Neuronal stem cell (in vitro differentiated cells): ENCODE data around the gene FAM53C. TPM values are rescaled to one million over a fixed set of nuclear protein-coding genes. Genes with fewer than 3 reads are reported as not detected.

ENCODE experiments used
- DNase-seq: peaks from one replicate; pipeline ENCODE4 v3.0.0-alpha.2; 2013; ENCODE audit warnings: low spot score
- H2AFZ ChIP-seq: one replicate; pipeline ENCODE4 v1.6.1; 2013; ENCODE audit warnings: mild to moderate bottlenecking, low read length, inconsistent platforms
- H2AK5ac ChIP-seq: 2 replicates; pipeline ENCODE4 v1.6.1; 2013; ENCODE audit warnings: low read depth, mild to moderate bottlenecking, inconsistent platforms, low read length, moderate library complexity, mixed read lengths
- H2BK120ac ChIP-seq: 2 replicates; pipeline ENCODE4 v1.6.1; 2013; ENCODE audit warnings: low read depth, mild to moderate bottlenecking, inconsistent platforms, low read length, moderate library complexity, mixed read lengths
- H2BK12ac ChIP-seq: one replicate; pipeline ENCODE4 v1.6.1; 2013; ENCODE audit warnings: low read length, inconsistent platforms
- H2BK15ac ChIP-seq: 2 replicates; pipeline ENCODE4 v1.6.1; 2013; ENCODE audit warnings: mild to moderate bottlenecking, low read length, inconsistent platforms, mixed read lengths
- H2BK5ac ChIP-seq: one replicate; pipeline ENCODE4 v1.6.1; 2013; ENCODE audit warnings: inconsistent platforms, mild to moderate bottlenecking, low read length, moderate library complexity
- H3K14ac ChIP-seq: one replicate; pipeline ENCODE4 v1.6.1; 2013; ENCODE audit warnings: low read length, inconsistent platforms
- H3K18ac ChIP-seq: 2 replicates; pipeline ENCODE4 v1.6.1; 2013; ENCODE audit warnings: low read length, inconsistent platforms
- H3K23ac ChIP-seq: 2 replicates; pipeline ENCODE4 v1.6.1; 2013; ENCODE audit warnings: low read depth, mild to moderate bottlenecking, mixed read lengths, low read length, inconsistent platforms; ENCODE audit not compliant: poor library complexity
- H3K27ac ChIP-seq: replicated peaks from 3 replicates; pipeline ENCODE4 v1.5.1; 2013; ENCODE audit warnings: low read length, inconsistent platforms
- H3K27me3 ChIP-seq, 3 experiments: 2 replicates each; pipeline ENCODE4 v1.6.1; 2013; ENCODE audit warnings: low read length in 3 of 3, mild to moderate bottlenecking in 2 of 3, inconsistent platforms in 1 of 3, low read depth in 1 of 3, mixed read lengths in 1 of 3, moderate library complexity in 1 of 3; ENCODE audit not compliant: control insufficient read depth in 3 of 3, insufficient read depth in 3 of 3
- H3K36me3 ChIP-seq, 2 donors: replicated peaks in 1 of 2; 2 replicates each; pipeline ENCODE4 v1.6.1; 2013; ENCODE audit warnings: low read length in 2 of 2; ENCODE audit not compliant: control insufficient read depth in 2 of 2, insufficient read depth in 2 of 2
- H3K4ac ChIP-seq: 2 replicates; pipeline ENCODE4 v1.6.1; 2013; ENCODE audit warnings: inconsistent platforms, mild to moderate bottlenecking, low read length, moderate library complexity
- H3K4me1 ChIP-seq, 2 donors: 1 replicate in 1 of 2; 2 replicates in 1 of 2; pipeline ENCODE4 v1.6.1; 2013; ENCODE audit warnings: low read length in 2 of 2, low read depth in 1 of 2; ENCODE audit not compliant: control insufficient read depth in 2 of 2, insufficient read depth in 1 of 2
- H3K4me2 ChIP-seq: one replicate; pipeline ENCODE4 v1.6.1; 2013; ENCODE audit warnings: mild to moderate bottlenecking, low read length, inconsistent platforms; ENCODE audit not compliant: insufficient read depth, poor library complexity, severe bottlenecking
- H3K4me3 ChIP-seq, 2 donors: 2 replicates each; pipeline ENCODE4 v1.5.1; 2013; ENCODE audit warnings: low read length in 2 of 2, mild to moderate bottlenecking in 2 of 2, inconsistent platforms in 1 of 2, moderate library complexity in 1 of 2
- H3K79me1 ChIP-seq: one replicate; pipeline ENCODE4 v1.6.1; 2013; ENCODE audit warnings: low read depth, mild to moderate bottlenecking, inconsistent platforms, low read length, moderate library complexity
- H3K9ac ChIP-seq: one replicate; pipeline ENCODE4 v1.6.1; 2013; ENCODE audit warnings: mild to moderate bottlenecking, low read depth, low read length, inconsistent platforms; ENCODE audit not compliant: poor library complexity
- H3K9me3 ChIP-seq, 2 donors: replicated peaks in 1 of 2; 2 replicates each; pipeline versions ENCODE3 to v1.6.1; 2013; ENCODE audit warnings: low read length in 2 of 2, mild to moderate bottlenecking in 2 of 2, inconsistent platforms in 1 of 2, low read depth in 1 of 2, mixed read lengths in 1 of 2, moderate library complexity in 1 of 2; ENCODE audit not compliant: control insufficient read depth in 2 of 2, insufficient read depth in 1 of 2
- H4K8ac ChIP-seq: one replicate; pipeline ENCODE4 v1.6.1; 2013; ENCODE audit warnings: low read depth, mild to moderate bottlenecking, inconsistent platforms, low read length, moderate library complexity
- H4K91ac ChIP-seq: one replicate; pipeline ENCODE4 v1.6.1; 2013; ENCODE audit warnings: low read length, low read depth, mild to moderate bottlenecking, inconsistent platforms; ENCODE audit not compliant: poor library complexity
- WGBS, 2 donors: extraction: QIAGEN DNeasy Blood & Tissue Kit; methylation state at CpG; one replicate each; pipeline ENCODE4 v1.1.7; 2013; ENCODE audit warnings: missing lambda C conversion rate in 2 of 2, mixed read lengths in 1 of 2; ENCODE audit not compliant: insufficient read length in 2 of 2, insufficient replicate concordance in 1 of 2; ENCODE audit errors: extremely low coverage in 2 of 2; 5-methylcytosine and 5-hydroxymethylcytosine counted together
- polyA plus RNA-seq, 2 experiments: library from polyadenylated mRNA; stranded (reverse); fragments of 200-250 nt; gene quantifications; one replicate each; pipeline ENCODE4 v1.2.3, GENCODE V29; 2013

Gene FAM53C
- 47.9 TPM for polyA plus RNA-seq (2013, experiment 1 of 2)
- polyA plus RNA-seq (2013, experiment 2 of 2), result 47.3 TPM

- peak within 1 kb of the TSS; percentile 26 for H2AK5ac ChIP-seq
- H3K23ac ChIP-seq, result peak within 1 kb of the TSS; percentile 99
- peak within 1 kb of the TSS; percentile 94 for H2AFZ ChIP-seq
- H2BK5ac ChIP-seq, result peak within 1 kb of the TSS; percentile 100
- H4K8ac ChIP-seq, result peak within 1 kb of the TSS; percentile 96
- no CpG with 5 or more reads among the region's 56 CpGs for WGBS, 2 donors
- H4K91ac ChIP-seq, result peak within 1 kb of the TSS; percentile 100
- peaks cover 9 to 29% of the 10 kb centered on the region in 2 donors for H3K36me3 ChIP-seq
- peak within 1 kb of the TSS; percentile 72 for H3K4me2 ChIP-seq
- H3K4ac ChIP-seq, result no peak within 1 kb of the TSS
- H3K9me3 ChIP-seq, result no peaks in the 10 kb centered on the region
- peak within 1 kb of the TSS; percentile 88 for H2BK120ac ChIP-seq
- peak within 1 kb of the TSS; percentile 97 for H3K9ac ChIP-seq
- H3K4me3 ChIP-seq, result peak within 1 kb of the TSS; percentile 76 to 87
- peak within 1 kb of the TSS; percentile 14 for H2BK15ac ChIP-seq
- H3K27me3 ChIP-seq, result no peaks in the 10 kb centered on the region
- H3K14ac ChIP-seq, result no peak within 1 kb of the TSS
- peak within 1 kb of the TSS; percentile 94 for H3K27ac ChIP-seq
- no peak within 1 kb of the TSS for H2BK12ac ChIP-seq
- H3K18ac ChIP-seq, result peak within 1 kb of the TSS; percentile 99
- H3K4me1 ChIP-seq, result peaks cover 2 to 9% of the 10 kb centered on the region in 2 donors
- DNase-seq, result peak; percentile 96
- H3K79me1 ChIP-seq, result no peaks in the 10 kb centered on the region
Measured at GRCh38 chr5:138337685-138338410, at the start of gene FAM53C. Gene FAM53C, plus strand, starts transcription at chr5:138338266. Its CDS starts 3,070 bp downstream, at chr5:138341336.

DNA sequence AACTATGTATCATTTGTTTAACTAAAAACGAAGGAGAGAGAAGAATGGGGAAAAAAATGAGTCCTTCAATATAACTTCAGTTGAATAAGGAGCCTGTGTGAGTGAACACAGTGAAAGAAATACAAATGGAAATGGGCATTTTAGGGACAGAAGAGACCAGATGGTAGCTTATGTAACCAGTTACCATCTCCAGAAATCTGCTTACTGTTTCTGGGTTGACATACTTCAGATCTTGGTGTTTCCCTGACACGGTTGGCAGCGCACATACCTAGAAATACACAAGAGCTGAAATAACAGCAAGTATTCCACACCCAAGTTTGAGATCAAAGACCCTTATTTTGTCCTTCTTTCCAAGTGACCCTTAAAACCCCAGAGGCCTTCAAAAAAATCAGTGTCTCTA is 48.8 kb upstream of the FAM53C start:
- no peaks in the 10 kb centered on the region for H3K9me3 ChIP-seq
- no peak overlapping the region for H2BK15ac ChIP-seq
- no peak overlapping the region for H2BK5ac ChIP-seq
- H3K23ac ChIP-seq, result no peak overlapping the region
- H3K4me2 ChIP-seq, result no peak overlapping the region
- H2BK12ac ChIP-seq, result no peak overlapping the region
- no peak overlapping the region for H2AK5ac ChIP-seq
- H4K91ac ChIP-seq, result no peak overlapping the region
- DNase-seq, result no peak
- H3K36me3 ChIP-seq, result peaks cover 19 to 90% of the 10 kb centered on the region in 2 donors
- H3K4me3 ChIP-seq, result no peak overlapping the region
- H3K18ac ChIP-seq, result no peak overlapping the region
- H3K4me1 ChIP-seq, result no peaks in the 10 kb centered on the region
- no peak overlapping the region for H3K27ac ChIP-seq
- H3K9ac ChIP-seq, result no peak overlapping the region
- no peak overlapping the region for H4K8ac ChIP-seq
- no peak overlapping the region for H3K14ac ChIP-seq
- no peaks in the 10 kb centered on the region for H3K27me3 ChIP-seq
- H3K79me1 ChIP-seq, result no peaks in the 10 kb centered on the region
- no peak overlapping the region for H3K4ac ChIP-seq
- no peak overlapping the region for H2AFZ ChIP-seq
- no peak overlapping the region for H2BK120ac ChIP-seq
- no CpG with 5 or more reads among the region's 3 CpGs for WGBS, 2 donors

DNA sequence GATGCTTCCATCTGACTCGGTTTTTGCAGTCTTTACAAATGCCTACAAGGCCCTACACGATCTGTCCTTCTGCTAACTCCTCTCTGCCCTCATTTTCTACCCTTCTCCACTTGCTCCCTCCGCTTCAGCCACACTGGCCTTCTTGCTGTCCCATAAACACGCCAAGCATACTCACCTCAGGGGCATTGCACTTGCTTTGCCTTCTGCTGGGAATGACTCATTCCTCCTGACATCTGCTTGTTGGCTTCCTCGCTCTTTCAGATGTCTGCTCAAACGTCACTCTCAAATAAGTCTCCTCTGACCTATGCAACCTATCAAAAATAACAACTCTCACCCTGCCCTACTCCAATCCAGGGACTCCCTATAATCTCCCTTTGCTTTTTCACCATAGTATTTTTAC is 34.7 kb upstream of the FAM53C start:
- Histone ChIP-seq H2BK120ac (no peak overlapping the region), H4K91ac (no peak overlapping the region), H3K14ac (no peak overlapping the region), H3K18ac (no peak overlapping the region), H3K79me1 (no peaks in the 10 kb centered on the region), H3K9me3 (peaks cover 0 to 5% of the 10 kb centered on the region in 2 donors), H3K23ac (no peak overlapping the region), H2BK12ac (no peak overlapping the region), H3K4me3 (no peak overlapping the region), H3K27ac (no peak overlapping the region), H3K4ac (no peak overlapping the region), H3K9ac (no peak overlapping the region), H4K8ac (no peak overlapping the region), H3K4me2 (no peak overlapping the region), H2AK5ac (no peak overlapping the region), H3K27me3 (no peaks in the 10 kb centered on the region), H2BK15ac (no peak overlapping the region), H2AFZ (no peak overlapping the region), H3K4me1 (no peaks in the 10 kb centered on the region), H3K36me3 (peaks cover 8 to 69% of the 10 kb centered on the region in 2 donors), H2BK5ac (no peak overlapping the region)
- no peak for DNase-seq
- no CpG with 5 or more reads among the region's 6 CpGs for WGBS, 2 donors

DNA sequence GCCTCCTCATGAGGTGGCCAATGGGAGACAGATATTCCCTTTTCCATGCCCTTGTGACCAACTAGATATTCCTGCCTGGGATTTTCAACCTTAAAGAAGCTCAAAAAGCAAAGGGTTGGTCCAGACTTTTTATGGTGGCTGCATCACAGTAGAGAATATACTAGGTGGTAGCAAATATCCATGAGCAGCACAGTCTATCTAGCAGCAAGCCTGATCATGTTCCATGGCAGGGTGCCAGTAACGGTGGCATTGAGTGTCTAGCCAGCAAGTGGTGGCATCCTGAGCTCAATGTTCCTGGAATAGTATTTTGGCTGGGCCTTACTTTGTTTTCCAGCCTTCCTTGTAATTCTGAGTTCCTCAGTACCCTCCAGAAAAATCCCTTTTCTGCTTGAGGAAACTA is 32.3 kb upstream of the FAM53C start:
- no peak overlapping the region for H3K14ac ChIP-seq
- no peak overlapping the region for H2BK15ac ChIP-seq
- no peak overlapping the region for H2BK12ac ChIP-seq
- H2AK5ac ChIP-seq, result no peak overlapping the region
- H3K4me3 ChIP-seq, result no peak overlapping the region
- no peak overlapping the region for H4K91ac ChIP-seq
- no peak overlapping the region for H3K18ac ChIP-seq
- no peak overlapping the region for H2BK120ac ChIP-seq
- WGBS, 2 donors, result no CpG with 5 or more reads among the region's 1 CpG
- H3K23ac ChIP-seq, result no peak overlapping the region
- no peak overlapping the region for H3K9ac ChIP-seq
- H3K4me2 ChIP-seq, result no peak overlapping the region
- H3K27ac ChIP-seq, result no peak overlapping the region
- H2AFZ ChIP-seq, result no peak overlapping the region
- H3K27me3 ChIP-seq, result no peaks in the 10 kb centered on the region
- no peaks in the 10 kb centered on the region for H3K4me1 ChIP-seq
- no peak overlapping the region for H3K4ac ChIP-seq
- H2BK5ac ChIP-seq, result no peak overlapping the region
- H4K8ac ChIP-seq, result no peak overlapping the region
- no peaks in the 10 kb centered on the region for H3K9me3 ChIP-seq
- no peaks in the 10 kb centered on the region for H3K79me1 ChIP-seq
- H3K36me3 ChIP-seq, result peaks cover 6 to 77% of the 10 kb centered on the region in 2 donors
- DNase-seq, result no peak
